Gastrocnemius medialis (tissue), 4 donors: ENCODE results near the gene TOMM6.

ENCODE experiments used
- POLR2A ChIP-seq, 2 donors: fragments of 450-650 bp; IDR thresholded peaks; one replicate each; pipeline ENCODE4 v1.6.1; 2017; ENCODE audit warnings: antibody characterized with exemption in 2 of 2, mild to moderate bottlenecking in 2 of 2, moderate library complexity in 2 of 2
- TF ChIP-seq, protein P1 (sequence below), 5 experiments: fragments of 450-650 bp in 3 of 5; fragments of 200-600 bp in 2 of 5; sonication (generic) in 2 of 5; IDR thresholded peaks in 4 of 5; conservative IDR thresholded peaks in 1 of 5; 1 replicate in 4 of 5; 2 replicates in 1 of 5; pipeline ENCODE4 v1.5.1; 2016 to 2019; ENCODE audit warnings: antibody characterized with exemption in 5 of 5, mild to moderate bottlenecking in 3 of 5, moderate library complexity in 3 of 5

DNA sequence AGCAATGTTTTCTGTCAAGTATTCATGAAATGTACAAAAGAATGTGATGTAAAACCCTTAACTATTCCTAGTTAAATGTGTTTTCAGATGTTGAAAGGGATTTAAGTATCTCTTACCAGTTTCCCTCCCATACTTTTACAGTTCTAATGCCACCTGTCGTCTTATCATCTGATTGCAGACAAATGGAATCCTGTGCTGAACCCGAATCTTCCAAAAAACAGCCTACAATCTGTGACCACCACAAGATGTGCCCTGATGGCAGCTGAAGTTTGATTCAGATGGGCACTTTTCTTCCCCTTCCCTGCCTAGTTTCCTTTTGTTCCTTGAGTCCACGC is 1.9 kb downstream of the TOMM6 start:
- TF ChIP-seq, protein P1, sequence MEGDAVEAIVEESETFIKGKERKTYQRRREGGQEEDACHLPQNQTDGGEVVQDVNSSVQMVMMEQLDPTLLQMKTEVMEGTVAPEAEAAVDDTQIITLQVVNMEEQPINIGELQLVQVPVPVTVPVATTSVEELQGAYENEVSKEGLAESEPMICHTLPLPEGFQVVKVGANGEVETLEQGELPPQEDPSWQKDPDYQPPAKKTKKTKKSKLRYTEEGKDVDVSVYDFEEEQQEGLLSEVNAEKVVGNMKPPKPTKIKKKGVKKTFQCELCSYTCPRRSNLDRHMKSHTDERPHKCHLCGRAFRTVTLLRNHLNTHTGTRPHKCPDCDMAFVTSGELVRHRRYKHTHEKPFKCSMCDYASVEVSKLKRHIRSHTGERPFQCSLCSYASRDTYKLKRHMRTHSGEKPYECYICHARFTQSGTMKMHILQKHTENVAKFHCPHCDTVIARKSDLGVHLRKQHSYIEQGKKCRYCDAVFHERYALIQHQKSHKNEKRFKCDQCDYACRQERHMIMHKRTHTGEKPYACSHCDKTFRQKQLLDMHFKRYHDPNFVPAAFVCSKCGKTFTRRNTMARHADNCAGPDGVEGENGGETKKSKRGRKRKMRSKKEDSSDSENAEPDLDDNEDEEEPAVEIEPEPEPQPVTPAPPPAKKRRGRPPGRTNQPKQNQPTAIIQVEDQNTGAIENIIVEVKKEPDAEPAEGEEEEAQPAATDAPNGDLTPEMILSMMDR (IDR thresholded peaks at IDR 0.05 in 4 of 5, conservative IDR thresholded peaks at IDR 0.05 in 1 of 5), result no peak
- no peak for TF ChIP-seq POLR2A (IDR thresholded peaks at IDR 0.05)
